Measurements from ENCODE around the gene POU3F2.

Gene POU3F2

DNA sequence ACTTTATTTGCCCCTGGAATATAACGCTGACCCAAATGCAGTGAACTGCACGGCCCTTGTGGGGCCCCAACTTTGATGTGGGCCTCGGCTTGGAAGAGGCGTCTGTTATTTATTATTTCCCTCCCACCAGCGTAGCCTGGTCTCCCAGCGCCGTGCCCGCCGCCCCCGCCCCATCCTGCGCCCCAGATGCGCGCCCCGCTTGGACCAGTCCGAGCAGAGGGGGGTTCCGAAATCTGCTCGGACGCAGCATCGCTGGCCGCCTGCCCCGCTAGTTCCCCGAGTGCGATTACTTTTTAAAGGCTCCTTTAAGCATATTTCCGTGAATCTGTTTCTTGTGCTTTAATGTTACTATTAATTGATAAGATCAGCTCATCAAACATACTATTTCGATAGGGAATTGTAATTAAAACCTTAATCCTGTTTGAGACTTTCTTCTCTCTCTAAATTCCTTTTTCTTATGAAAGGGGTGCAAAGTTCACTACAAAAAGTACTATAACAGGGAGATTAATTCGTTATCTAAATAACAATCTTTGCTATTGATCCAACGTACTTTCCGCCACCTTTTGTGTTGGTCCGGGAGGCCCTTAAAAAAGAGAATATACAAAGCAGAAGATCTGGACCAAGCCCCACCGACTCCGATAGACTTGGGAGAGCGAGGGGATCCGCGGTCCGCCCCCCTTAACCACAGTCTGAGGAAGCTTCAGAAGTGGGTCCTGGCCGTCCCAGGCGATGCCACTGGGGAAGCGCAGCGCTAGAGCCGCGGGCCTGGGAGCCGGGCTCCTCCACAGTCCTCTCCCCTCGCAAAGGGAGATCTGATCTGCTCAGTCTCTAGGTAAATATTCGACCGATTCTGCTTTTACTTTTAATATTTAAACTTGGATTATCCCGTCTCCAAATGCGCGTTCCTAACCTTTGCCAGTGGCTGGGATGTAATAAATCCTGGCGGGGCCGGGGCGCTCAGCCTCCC is 10.2 kb downstream of the POU3F2 start:
- DNase-seq = no peak

GRCh38 chr6:98845211-98846020 is 11.0 kb downstream of the POU3F2 start:
- peak; percentile 65 for DNase-seq

DNA sequence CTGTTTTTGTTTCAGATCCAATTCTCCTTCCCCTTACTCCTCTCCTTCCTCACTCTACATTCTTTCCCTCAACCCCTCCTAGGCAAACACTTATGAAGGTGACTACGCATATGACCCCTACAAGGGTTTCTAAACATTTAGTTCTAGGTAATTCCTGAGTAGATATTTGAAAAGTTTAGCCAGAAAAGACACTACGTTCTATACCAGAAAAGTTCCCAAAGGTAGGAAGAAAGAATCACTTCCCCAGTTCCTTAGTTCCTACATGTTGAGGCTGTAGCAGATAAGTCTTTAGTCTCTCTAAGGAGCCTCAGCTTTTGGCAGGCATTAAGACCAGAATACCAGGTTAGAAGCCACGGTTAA is 11.6 kb downstream of the POU3F2 start:
- no peak for DNase-seq

- no peak for DNase-seq
Observed at GRCh38 chr6:98847416-98847778, 13.0 kb downstream of the POU3F2 start.

GRCh38 chr6:98847779-98848538 is 13.6 kb downstream of the POU3F2 start:
- no peak for DNase-seq

DNA sequence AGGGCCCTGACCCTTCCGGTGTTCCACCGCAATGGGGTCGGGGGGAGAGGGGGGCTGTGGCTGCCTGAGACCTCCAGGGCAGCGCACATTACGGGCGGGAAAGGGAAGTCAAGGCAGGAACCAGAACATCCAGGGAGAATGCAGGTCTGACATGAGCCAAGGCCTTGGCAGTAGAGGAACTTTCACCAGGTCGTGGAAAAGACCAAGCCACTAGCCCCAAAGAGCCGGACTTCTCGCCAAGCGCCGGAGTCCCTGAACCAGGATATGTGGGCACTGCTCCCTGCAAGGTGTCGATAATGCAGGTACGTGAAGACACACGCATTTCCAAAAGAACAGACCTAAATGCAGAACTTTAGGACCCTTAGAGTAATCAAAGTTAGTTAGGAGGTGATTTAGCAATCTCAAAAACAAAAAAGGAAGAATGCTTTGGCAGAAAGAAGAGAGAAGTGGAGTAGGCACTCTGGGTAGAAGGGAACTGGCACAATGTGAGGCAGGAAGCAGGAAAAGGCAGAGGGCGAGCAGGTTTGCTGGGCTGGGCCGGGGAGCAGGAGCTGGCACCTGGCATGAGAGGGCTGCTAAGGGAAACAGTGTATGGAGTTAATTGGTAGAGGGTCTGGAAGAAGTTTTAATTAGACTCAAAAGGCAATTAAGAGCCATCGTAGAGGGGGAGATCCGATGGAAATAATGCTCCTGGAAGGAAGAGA is 14.3 kb downstream of the POU3F2 start:
- DNase-seq = no peak

DNA sequence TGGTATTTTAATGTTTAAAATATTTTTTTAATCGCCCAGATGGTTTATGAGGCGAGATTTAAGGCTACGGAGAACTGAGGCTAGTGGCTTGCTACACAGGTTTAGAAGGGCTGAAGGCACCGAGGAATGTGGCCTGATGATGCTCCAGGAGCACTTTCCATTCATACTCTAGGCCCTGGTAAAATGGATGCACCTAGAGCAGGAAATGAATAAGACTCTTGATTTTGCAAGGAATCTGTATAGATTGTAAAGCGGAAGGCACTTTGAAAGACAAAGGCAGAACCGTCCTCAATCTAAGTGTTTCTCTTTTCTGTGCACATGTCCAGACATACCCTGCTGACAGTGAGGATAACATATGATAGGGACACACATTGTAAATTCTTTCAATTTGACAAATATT is 30.1 kb downstream of the POU3F2 start:
- DNase-seq = no peak

DNA sequence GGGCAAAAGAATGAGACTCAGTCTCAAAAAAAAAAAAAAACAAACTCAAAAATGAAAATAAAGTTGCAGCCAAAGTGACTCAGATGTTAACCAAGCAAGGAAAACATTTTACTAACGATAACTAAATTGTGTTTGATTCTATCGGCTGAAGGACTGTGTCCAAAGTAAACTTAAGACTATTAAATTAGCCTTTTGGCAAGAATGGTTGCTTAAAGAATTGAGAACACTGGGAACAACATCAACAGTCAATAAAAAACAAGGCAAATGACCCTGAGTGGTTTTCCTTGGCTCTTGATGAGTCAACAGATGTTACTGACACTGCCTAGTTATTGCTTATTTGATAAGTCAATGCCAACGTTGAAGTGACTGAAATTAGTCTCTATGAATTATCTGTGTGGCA is 36.7 kb downstream of the POU3F2 start:
- DNase-seq = no peak

GRCh38 chr6:98871821-98872220 is 37.4 kb downstream of the POU3F2 start:
- no peak for DNase-seq

DNA sequence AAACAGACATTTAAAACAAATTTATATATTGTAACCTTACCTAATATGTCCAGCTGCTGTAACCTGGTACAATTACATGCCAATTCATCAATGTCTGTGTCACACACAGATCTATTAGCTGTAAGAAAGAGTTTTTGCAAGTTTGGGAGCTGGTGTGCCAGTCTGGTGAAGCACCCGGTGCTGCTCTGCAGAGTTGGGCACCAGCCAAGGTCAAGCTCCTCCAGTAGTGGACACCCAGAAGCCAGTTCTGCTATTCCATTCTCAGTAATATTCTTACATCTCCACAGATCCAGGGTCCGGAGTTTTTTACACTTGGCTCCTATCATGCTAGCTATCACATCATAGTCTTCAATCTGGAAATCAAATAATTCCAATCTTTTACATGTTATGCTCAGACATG is 41.0 kb downstream of the POU3F2 start:
- no peak for DNase-seq

DNA sequence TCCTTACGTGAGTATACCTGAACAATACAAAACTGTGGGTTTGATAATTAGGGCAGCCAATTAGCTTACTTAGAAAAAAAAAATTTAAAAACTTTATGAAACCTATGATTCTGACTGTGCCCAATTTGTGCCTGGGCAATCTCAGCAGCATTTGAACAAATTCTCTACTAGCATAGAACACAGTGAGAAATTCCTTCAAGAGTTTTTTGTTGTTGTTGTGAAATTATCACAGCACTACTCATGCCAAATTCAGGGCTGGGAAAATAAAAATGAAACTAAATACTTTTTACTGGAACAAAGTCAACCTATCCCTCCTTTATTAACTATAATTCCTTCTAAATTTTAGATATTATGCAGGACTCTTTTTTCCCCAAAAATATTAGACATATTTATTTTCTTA is 42.9 kb downstream of the POU3F2 start:
- DNase-seq = no peak

- no peak for DNase-seq
Observed at GRCh38 chr6:98880486-98880885, 46.1 kb downstream of the POU3F2 start.

DNA sequence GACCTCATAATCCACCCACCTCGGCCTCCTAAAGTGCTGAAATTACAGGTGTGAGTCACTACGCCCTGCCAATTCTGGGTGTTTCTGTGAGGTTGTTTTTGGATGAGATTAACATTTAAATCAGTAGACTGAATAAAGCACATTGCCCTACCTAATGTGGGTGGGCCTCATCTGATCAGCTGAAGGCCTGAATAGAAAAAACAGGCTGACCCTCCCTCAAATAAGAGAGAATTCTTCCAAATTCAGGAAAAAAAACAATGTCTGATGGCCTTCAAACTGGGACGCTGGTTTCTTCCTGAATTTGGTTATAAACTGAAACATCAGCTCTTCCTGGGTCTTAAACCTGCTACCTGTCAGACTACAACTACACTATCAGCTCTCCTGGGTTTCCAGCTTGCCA is 51.0 kb downstream of the POU3F2 start:
- DNase-seq = no peak

GRCh38 chr6:98887650-98888049 is 53.3 kb downstream of the POU3F2 start:
- no peak for DNase-seq
